Sigmoid colon (tissue), 7 donors: ENCODE data around the gene ECE1. TPM values are rescaled to one million over a fixed set of nuclear protein-coding genes. Genes with fewer than 3 reads are reported as not detected.
"Not testable (repeated sequence)": the region's sequence is repeated elsewhere in the genome, so short reads cannot be mapped to it uniquely, and the experiment has no call there.

ENCODE experiments used
- DNase-seq: peaks from one replicate; pipeline ENCODE4 v3.0.0-alpha.2; 2019
- H3K27ac ChIP-seq, 4 donors: fragments of 200-600 bp; sonication (generic); one replicate each; pipeline ENCODE4 v1.5.1; 2016 to 2019; ENCODE audit warnings: mild to moderate bottlenecking in 1 of 4
- H3K27me3 ChIP-seq, 3 donors: fragments of 200-600 bp; sonication (generic); one replicate each; pipeline ENCODE4 v1.5.1; 2019; ENCODE audit warnings: mild to moderate bottlenecking in 1 of 3
- H3K36me3 ChIP-seq, 4 donors: fragments of 200-600 bp; sonication (generic); one replicate each; pipeline ENCODE4 v1.5.1; 2016 to 2019
- H3K4me1 ChIP-seq, 4 donors: fragments of 200-600 bp; sonication (generic); one replicate each; pipeline ENCODE4 v1.5.1; 2017 to 2019
- H3K4me3 ChIP-seq, 4 donors: fragments of 200-600 bp; sonication (generic); one replicate each; pipeline ENCODE4 v1.5.1; 2017 to 2019; ENCODE audit warnings: mild to moderate bottlenecking in 2 of 4, moderate library complexity in 1 of 4
- H3K9me3 ChIP-seq, 4 donors: fragments of 200-600 bp in 3 of 4; sonication (generic) in 3 of 4; one replicate each; pipeline versions ENCODE4 v1.5.1 to v1.6.1; 2013 to 2019
- EP300 ChIP-seq, 4 donors: sonication (generic); formaldehyde crosslinking; IDR thresholded peaks; one replicate each; pipeline ENCODE4 v1.6.1; 2017; ENCODE audit warnings: antibody characterized with exemption in 4 of 4
- POLR2A ChIP-seq, 2 donors: fragments of 450-650 bp; IDR thresholded peaks; one replicate each; pipeline ENCODE4 v1.6.1; 2016; ENCODE audit warnings: antibody characterized with exemption in 2 of 2, mild to moderate bottlenecking in 2 of 2, moderate library complexity in 2 of 2
- POLR2AphosphoS5 ChIP-seq, 4 donors: sonication (generic); formaldehyde crosslinking; IDR thresholded peaks; one replicate each; pipeline ENCODE4 v1.6.1; 2017; ENCODE audit warnings: antibody characterized with exemption in 4 of 4
- WGBS, 2 donors: extraction: QIAGEN DNeasy Blood & Tissue Kit; methylation state at CpG; one replicate each; pipeline ENCODE4 v1.1.7; 2013; 5-methylcytosine and 5-hydroxymethylcytosine counted together
- intact Hi-C: fragments of 100-400 bp; cut with DNase I; formaldehyde crosslinking; loops from one replicate; pipeline ENCODE4 v1.15.1; 2023
- polyA plus RNA-seq, 3 donors: library from polyadenylated mRNA; stranded (reverse); fragments of 200-250 nt; gene quantifications; one replicate each; pipeline ENCODE4 v1.2.3, GENCODE V29; 2013
- total RNA-seq, 4 donors: library from RNA; depleted of rRNA; stranded (reverse); fragments of >200 nt; gene quantifications; one replicate each; pipeline ENCODE4 v1.1.0, GENCODE V29; 2016
- TF ChIP-seq, protein P1 (sequence below), 4 experiments: fragments of 450-650 bp in 3 of 4; fragments of 200-600 bp in 1 of 4; IDR thresholded peaks; one replicate each; pipeline ENCODE4 v1.5.1; 2016 to 2019; ENCODE audit warnings: antibody characterized with exemption in 4 of 4, mild to moderate bottlenecking in 3 of 4, moderate library complexity in 2 of 4
- donor health status: healthy with polysubstance abuse.
- donor health status: Bipolar disorder and iron deficiency.
- donor health status: healthy.

Gene ECE1
- total and polyA plus RNA-seq, 7 donors = 10.2 to 112 (median 73.8) TPM

DNA sequence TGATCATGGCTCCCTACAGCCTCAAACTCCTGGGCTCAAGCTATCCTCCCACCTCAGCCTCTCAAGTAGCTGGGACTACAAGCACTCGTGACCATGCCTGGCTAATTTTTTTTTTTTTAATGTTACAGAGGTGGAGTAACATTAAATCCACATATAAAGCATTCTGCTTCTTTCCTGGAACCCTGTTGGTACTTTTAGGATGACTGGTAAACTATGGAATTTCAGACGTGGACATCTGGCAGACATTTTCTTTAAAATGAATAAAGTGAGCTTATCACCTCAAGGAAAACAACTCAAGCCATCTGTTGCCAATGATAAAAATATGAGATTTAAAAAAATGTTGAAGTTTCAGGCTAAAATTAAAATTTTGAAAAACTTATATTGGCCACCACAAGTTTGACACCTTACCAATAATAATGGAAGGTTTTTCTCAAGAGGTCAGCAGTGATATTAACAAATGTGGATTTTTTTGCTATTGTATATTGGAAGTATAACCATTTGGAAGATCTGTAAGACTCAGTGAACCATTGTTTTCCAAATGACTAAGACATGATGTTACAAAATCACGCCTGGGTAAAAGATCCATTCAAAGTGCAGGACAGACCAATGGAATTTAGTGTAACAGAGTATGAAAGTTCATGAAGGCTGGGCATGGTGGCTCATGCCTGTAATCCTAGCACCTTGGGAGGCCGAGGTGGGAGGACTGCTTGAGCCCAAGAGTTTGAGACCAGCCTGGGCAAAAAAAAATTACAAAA is 60.8 kb downstream of the ECE1 start:
- H3K27me3 ChIP-seq = no peaks in the 10 kb centered on the region
- no peak overlapping the region for H3K27ac ChIP-seq
- WGBS, 2 donors = 94% methylated on average over 4 of the region's 4 CpGs
- no peaks in the 10 kb centered on the region for H3K4me1 ChIP-seq
- no peak overlapping the region for H3K4me3 ChIP-seq
- intact Hi-C loops = no loop called here
- peaks cover 53 to 89% (median 59%) of the 10 kb centered on the region in 4 donors for H3K36me3 ChIP-seq
- no peak for DNase-seq
- no peaks in the 10 kb centered on the region for H3K9me3 ChIP-seq
- TF ChIP-seq POLR2A (IDR thresholded peaks at IDR 0.05) = no peak
- no peak for TF ChIP-seq POLR2AphosphoS5 (IDR thresholded peaks at IDR 0.05)
- TF ChIP-seq, protein P1, sequence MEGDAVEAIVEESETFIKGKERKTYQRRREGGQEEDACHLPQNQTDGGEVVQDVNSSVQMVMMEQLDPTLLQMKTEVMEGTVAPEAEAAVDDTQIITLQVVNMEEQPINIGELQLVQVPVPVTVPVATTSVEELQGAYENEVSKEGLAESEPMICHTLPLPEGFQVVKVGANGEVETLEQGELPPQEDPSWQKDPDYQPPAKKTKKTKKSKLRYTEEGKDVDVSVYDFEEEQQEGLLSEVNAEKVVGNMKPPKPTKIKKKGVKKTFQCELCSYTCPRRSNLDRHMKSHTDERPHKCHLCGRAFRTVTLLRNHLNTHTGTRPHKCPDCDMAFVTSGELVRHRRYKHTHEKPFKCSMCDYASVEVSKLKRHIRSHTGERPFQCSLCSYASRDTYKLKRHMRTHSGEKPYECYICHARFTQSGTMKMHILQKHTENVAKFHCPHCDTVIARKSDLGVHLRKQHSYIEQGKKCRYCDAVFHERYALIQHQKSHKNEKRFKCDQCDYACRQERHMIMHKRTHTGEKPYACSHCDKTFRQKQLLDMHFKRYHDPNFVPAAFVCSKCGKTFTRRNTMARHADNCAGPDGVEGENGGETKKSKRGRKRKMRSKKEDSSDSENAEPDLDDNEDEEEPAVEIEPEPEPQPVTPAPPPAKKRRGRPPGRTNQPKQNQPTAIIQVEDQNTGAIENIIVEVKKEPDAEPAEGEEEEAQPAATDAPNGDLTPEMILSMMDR (IDR thresholded peaks at IDR 0.05) = no peak
- TF ChIP-seq EP300 (IDR thresholded peaks at IDR 0.05) = no peak

DNA sequence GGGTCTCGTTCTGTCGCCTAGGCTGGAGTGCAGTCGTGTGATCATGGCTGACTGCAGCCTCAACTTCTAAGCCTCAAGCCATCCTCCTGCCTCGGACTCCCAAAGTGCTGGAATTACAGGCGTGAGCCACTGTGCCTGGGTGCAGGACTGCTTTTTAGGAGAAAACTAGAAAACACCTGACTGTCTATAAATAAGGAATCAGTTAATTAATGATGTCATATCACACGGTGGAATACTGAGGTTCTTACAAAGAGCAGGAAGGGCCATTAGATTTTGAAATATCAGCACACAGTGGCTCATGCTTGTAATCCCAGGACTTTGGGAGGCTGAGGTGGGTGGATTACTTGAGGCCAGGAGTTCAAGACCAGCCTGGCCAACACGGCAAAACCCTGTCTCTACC is 62.0 kb downstream of the ECE1 start:
- DNase-seq, H3K27ac ChIP-seq, intact Hi-C loops, H3K9me3 ChIP-seq, H3K27me3 ChIP-seq, H3K4me3 ChIP-seq, H3K4me1 ChIP-seq: not testable (repeated sequence)
- WGBS, 2 donors = 92 to 93% methylated on average over 7 of the region's 7 CpGs
- H3K36me3 ChIP-seq = peaks cover 59 to 89% (median 65%) of the 10 kb centered on the region in 4 donors

DNA sequence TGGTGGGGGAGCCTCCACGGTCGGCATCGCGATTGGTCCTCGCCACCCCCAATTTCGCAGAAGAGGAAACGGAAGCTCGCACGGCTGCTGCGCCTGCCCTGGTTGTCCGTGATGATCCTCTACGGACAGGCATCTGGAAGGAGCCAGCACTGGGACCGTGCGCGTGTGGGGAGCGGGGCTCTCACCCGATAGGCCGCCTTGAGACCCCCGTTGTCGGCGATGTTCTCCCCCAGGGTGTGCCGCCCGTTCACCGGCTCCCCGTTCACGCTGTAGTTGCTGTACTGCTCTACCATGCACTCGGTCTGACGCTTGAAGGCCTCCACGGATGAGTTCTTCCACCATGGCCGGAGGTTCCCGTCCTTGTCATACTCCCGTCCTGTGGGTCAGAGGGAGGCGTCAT is 65.2 kb downstream of the ECE1 start:
- H3K4me1 ChIP-seq = peaks cover 0 to 5% (median 0%) of the 10 kb centered on the region in 4 donors
- no peak for TF ChIP-seq POLR2AphosphoS5 (IDR thresholded peaks at IDR 0.05)
- TF ChIP-seq, protein P1 (IDR thresholded peaks at IDR 0.05) = no peak
- no peak for TF ChIP-seq EP300 (IDR thresholded peaks at IDR 0.05)
- no peak for TF ChIP-seq POLR2A (IDR thresholded peaks at IDR 0.05)
- intact Hi-C loops = no loop called here
- DNase-seq = no peak
- WGBS, 2 donors = 97% methylated on average over 33 of the region's 33 CpGs
- H3K9me3 ChIP-seq = no peaks in the 10 kb centered on the region
- H3K27me3 ChIP-seq = no peaks in the 10 kb centered on the region
- H3K4me3 ChIP-seq = no peak overlapping the region
- H3K27ac ChIP-seq = no peak overlapping the region
- H3K36me3 ChIP-seq = peaks cover 64 to 93% (median 77%) of the 10 kb centered on the region in 4 donors

DNA sequence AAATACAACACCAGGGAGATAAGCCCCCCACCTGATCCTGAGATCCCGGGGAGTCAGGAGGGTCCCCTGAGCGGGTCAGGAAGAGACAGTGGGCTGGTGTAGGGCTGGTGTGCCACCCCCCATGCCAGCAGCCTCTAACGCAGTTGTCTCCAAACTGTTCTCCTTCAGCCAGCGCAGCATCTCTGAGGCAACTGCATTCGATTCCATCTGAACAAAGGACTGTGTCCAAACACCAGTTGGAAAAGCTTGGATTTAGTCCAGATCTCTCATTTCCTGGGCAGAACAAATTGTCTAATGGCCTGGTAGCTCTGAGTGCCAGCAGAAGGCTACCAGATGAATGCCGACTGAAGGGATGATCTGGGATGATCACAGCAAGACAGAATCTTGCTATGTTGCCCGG is 69.4 kb downstream of the ECE1 start:
- no peak for DNase-seq

DNA sequence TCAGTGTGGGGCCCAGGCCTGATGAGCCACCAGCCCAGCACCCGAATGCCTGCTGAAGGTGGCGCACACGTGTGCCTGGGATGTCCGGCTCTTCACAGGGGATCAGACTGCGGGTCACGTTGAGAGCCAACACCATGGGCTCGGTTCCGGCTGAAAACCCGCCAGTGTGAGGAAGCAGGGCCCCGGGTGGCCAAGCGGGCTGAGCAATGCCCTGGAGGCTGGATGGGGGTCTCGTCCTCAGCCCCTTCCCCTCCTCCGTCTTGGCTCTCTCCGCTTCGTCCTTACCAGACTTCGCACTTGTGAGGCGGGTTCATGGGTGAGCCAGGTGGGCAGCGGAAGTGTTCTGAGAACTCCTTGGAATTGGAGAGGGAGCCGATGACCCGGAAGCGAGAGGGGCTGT is 70.6 kb downstream of the ECE1 start:
- Histone ChIP-seq H3K36me3 (peaks cover 48 to 74% (median 53%) of the 10 kb centered on the region in 4 donors), H3K27ac (no peak overlapping the region), H3K4me3 (no peak overlapping the region), H3K27me3 (no peaks in the 10 kb centered on the region), H3K4me1 (peaks cover 0 to 5% (median 0%) of the 10 kb centered on the region in 4 donors), H3K9me3 (no peaks in the 10 kb centered on the region)
- intact Hi-C loops = no loop called here
- TF ChIP-seq, protein P1 (IDR thresholded peaks at IDR 0.05) = no peak
- TF ChIP-seq POLR2AphosphoS5 (IDR thresholded peaks at IDR 0.05) (no peak), EP300 (IDR thresholded peaks at IDR 0.05) (no peak), POLR2A (IDR thresholded peaks at IDR 0.05) (no peak)
- no peak for DNase-seq
- WGBS, 2 donors = 95 to 96% methylated on average over 21 of the region's 21 CpGs

More for the DNA sequence above, 69.4 kb downstream of the ECE1 start:
- Histone ChIP-seq H3K27me3 (no peaks in the 10 kb centered on the region), H3K27ac (no peak overlapping the region), H3K9me3 (no peaks in the 10 kb centered on the region), H3K4me3 (no peak overlapping the region), H3K4me1 (peaks cover 0 to 5% (median 0%) of the 10 kb centered on the region in 4 donors), H3K36me3 (peaks cover 59 to 86% (median 62%) of the 10 kb centered on the region in 4 donors)
- TF ChIP-seq POLR2AphosphoS5 (IDR thresholded peaks at IDR 0.05) = no peak
- TF ChIP-seq, protein P1 (IDR thresholded peaks at IDR 0.05) = no peak
- no peak for TF ChIP-seq POLR2A (IDR thresholded peaks at IDR 0.05)
- TF ChIP-seq EP300 (IDR thresholded peaks at IDR 0.05) = no peak
- intact Hi-C loops = no loop called here
- WGBS, 2 donors = 78 to 81% methylated on average over 7 of the region's 7 CpGs
